Endothelial cell (in vitro differentiated cells): ENCODE results near the gene MYRFL. TPM values are rescaled to one million over a fixed set of nuclear protein-coding genes. Genes with fewer than 3 reads are reported as not detected.

Experiments used
- DNase-seq: peaks from one replicate; pipeline ENCODE4 v3.0.0; 2021; ENCODE audit warnings: low spot score
- H3K27ac Mint-ChIP-seq: one replicate; pipeline ENCODE4 v1.8.0; 2021; ENCODE audit warnings: mixed read lengths, inconsistent platforms; ENCODE audit not compliant: unreplicated experiment
- H3K27me3 Mint-ChIP-seq: one replicate; pipeline ENCODE4 v1.8.0; 2021; ENCODE audit warnings: mild to moderate bottlenecking, moderate library complexity, mixed read lengths, inconsistent platforms; ENCODE audit not compliant: unreplicated experiment
- H3K36me3 Mint-ChIP-seq: one replicate; pipeline ENCODE4 v1.8.0; 2021; ENCODE audit warnings: mild to moderate bottlenecking, low read depth, mixed read lengths, inconsistent platforms; ENCODE audit not compliant: unreplicated experiment
- H3K4me1 Mint-ChIP-seq: one replicate; pipeline ENCODE4 v1.8.0; 2021; ENCODE audit warnings: mild to moderate bottlenecking, mixed read lengths, inconsistent platforms; ENCODE audit not compliant: unreplicated experiment
- H3K4me3 Mint-ChIP-seq: one replicate; pipeline ENCODE4 v1.8.0; 2021; ENCODE audit warnings: mild to moderate bottlenecking, mixed read lengths, inconsistent platforms; ENCODE audit not compliant: unreplicated experiment
- H3K9me3 Mint-ChIP-seq: one replicate; pipeline ENCODE4 v1.8.0; 2021; ENCODE audit warnings: mixed read lengths, inconsistent platforms; ENCODE audit not compliant: unreplicated experiment
- total RNA-seq: library from RNA; stranded (reverse); fragmentation: NEBNext Ultra II Directional; extraction: Animal tissue kit (Norgen Biotek cat#: 25700); gene quantifications from one replicate; pipeline ENCODE4 v1.2.1, GENCODE V29; 2021; ENCODE audit not compliant: unreplicated experiment
- TF ChIP-seq, protein P1 (sequence below): fragments of 200-600 bp; sonication (generic); IDR thresholded peaks from one replicate; pipeline ENCODE4 v1.5.0; 2021; ENCODE audit warnings: antibody characterized with exemption; ENCODE audit not compliant: unreplicated experiment

MYRFL gene
- total RNA-seq, 1 donor from 2014 or later = 0.69 TPM

DNA sequence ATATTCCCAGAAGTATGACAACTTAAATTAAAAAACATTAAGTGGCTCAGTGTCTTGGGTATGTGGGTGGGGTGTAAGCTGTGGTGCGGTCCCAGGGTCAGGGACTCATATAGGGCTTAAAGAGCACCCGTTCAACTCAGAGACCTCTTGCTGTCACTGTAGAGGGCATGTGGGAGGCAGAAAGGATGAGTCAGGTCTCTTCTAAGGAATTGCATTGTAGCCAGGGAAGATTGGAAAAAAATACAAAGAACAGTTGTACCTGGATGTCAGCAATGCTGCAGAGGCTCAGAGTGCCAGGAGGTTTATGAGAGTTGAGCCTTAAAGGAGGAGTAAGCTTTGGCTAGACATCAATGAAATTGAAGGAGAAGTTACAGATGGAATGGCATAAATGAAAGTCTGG is 104.1 kb downstream of the MYRFL start:
- no peak for DNase-seq
- Mint-ChIP-seq H3K27me3 (peaks cover 2% of the 10 kb centered on the region), H3K4me1 (peaks cover 58% of the 10 kb centered on the region), H3K9me3 (no peaks in the 10 kb centered on the region), H3K36me3 (no peaks in the 10 kb centered on the region), H3K27ac (no peak overlapping the region), H3K4me3 (no peak overlapping the region)
- TF ChIP-seq, protein P1, sequence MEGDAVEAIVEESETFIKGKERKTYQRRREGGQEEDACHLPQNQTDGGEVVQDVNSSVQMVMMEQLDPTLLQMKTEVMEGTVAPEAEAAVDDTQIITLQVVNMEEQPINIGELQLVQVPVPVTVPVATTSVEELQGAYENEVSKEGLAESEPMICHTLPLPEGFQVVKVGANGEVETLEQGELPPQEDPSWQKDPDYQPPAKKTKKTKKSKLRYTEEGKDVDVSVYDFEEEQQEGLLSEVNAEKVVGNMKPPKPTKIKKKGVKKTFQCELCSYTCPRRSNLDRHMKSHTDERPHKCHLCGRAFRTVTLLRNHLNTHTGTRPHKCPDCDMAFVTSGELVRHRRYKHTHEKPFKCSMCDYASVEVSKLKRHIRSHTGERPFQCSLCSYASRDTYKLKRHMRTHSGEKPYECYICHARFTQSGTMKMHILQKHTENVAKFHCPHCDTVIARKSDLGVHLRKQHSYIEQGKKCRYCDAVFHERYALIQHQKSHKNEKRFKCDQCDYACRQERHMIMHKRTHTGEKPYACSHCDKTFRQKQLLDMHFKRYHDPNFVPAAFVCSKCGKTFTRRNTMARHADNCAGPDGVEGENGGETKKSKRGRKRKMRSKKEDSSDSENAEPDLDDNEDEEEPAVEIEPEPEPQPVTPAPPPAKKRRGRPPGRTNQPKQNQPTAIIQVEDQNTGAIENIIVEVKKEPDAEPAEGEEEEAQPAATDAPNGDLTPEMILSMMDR = no peak

DNA sequence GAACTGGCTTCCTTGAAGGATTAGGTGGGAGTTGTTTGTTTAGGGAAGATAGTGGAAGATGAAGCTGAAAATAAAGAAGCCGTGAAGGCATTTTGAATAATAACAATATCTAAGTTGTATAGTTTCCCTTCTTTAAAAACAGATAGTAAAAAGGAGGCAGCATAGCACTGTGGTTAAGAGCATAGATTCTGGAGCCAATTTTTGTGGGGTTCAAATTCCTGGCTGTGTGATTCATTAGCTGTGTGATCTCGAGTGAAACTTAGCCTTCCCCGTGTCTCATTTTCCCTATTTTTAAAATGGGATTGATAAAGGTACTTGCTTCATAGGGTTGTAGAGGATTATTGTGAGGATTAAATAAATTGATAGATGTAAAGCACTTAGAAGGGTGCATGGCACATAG is 104.5 kb downstream of the MYRFL start:
- Mint-ChIP-seq H3K4me1 (peaks cover 61% of the 10 kb centered on the region), H3K9me3 (no peaks in the 10 kb centered on the region), H3K27ac (no peak overlapping the region), H3K36me3 (no peaks in the 10 kb centered on the region), H3K27me3 (peaks cover 2% of the 10 kb centered on the region), H3K4me3 (no peak overlapping the region)
- DNase-seq = no peak
- TF ChIP-seq, protein P1 = no peak

DNA sequence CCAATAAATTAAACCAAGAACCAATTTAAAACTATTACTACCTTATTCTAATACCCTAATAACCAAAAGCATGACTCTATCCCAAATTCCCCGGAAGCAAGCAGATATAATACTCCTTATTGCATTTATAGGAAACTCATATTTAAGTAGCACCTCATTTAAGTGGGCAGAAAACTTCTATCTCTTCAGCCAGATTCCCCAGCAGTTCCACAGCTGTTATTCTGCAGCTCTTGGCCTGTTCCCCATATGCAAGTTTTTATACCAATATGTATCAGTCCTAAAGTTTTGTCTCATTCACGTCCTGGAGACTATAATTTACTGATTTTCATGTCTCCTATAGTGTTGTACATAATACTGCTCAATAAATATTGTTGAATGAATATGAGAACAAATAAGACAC is 106.5 kb downstream of the MYRFL start:
- H3K9me3 Mint-ChIP-seq = no peaks in the 10 kb centered on the region
- H3K27ac Mint-ChIP-seq = peak overlapping the region; percentile 92
- H3K36me3 Mint-ChIP-seq = no peaks in the 10 kb centered on the region
- no peak for DNase-seq
- peaks cover 68% of the 10 kb centered on the region for H3K4me1 Mint-ChIP-seq
- H3K4me3 Mint-ChIP-seq = no peak overlapping the region
- H3K27me3 Mint-ChIP-seq = peaks cover 2% of the 10 kb centered on the region
- TF ChIP-seq, protein P1 = no peak

DNA sequence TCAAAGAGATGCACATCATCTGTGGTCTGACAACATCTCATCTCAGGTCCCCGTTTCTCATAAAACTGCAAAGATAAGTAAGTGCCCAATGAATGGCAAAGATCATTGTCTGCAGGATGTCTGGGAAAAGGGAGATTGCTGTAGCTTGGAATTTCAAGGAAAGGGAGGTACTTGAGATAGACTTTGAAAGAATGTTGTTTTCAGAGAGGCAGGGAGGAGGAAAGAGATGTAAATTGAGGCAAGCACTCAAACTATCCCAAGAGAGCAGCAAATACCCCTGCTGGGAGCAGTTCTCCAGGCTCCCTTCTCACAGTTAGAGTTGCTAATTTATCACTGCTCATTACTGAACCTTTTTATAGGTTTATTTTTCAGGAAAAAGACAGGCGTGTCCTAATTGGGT is 107.1 kb downstream of the MYRFL start:
- Mint-ChIP-seq H3K4me1 (peaks cover 73% of the 10 kb centered on the region), H3K27me3 (peaks cover 2% of the 10 kb centered on the region), H3K4me3 (no peak overlapping the region), H3K9me3 (no peaks in the 10 kb centered on the region), H3K27ac (peak overlapping the region; percentile 89), H3K36me3 (no peaks in the 10 kb centered on the region)
- TF ChIP-seq, protein P1 = no peak
- DNase-seq = peak; percentile 10

DNA sequence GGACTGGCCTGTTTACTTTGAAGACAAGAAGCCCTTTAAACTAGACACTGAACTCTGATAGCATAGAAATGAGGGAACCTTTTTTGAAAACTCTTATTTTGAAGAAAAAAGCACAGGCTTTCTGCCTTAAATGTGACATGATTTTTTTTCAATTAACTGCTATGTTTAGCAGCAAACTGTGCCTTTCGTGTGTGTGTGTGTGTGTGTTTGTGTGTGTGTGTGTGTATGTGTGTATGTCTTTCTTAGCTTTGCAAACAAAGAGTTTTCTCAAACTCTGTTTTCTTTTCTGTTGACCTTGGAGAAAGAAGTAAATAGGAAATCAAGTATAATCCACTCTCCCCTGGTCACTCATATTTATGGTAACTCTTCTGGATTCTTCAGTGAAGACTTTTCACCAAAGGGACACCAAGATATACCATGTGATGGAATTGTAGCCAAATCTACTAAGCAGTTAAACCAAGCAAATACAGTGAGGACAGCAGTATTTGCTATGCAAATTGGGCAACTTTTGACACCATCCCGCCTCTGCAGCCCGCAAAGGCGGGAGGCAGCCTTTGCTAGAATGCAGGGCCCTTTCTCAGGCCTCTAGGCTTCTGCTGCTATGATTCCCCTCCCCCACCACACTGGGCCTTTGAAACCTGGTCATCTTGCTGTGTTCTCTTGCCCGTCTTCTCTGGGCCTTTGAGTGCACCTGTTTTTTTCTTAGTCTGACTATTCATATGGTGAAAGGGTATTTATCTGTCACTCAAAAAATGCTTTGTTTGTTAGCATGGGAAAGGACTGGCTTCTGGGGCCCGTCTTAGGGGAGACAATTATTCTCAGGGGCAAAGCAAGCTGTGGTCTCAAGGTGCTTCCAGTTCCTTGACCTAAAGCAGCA is 107.9 kb downstream of the MYRFL start:
- DNase-seq = peak; percentile 11
- Mint-ChIP-seq H3K4me1 (peaks cover 66% of the 10 kb centered on the region), H3K27me3 (peaks cover 2% of the 10 kb centered on the region), H3K27ac (peak overlapping the region; percentile 89), H3K4me3 (no peak overlapping the region), H3K9me3 (peaks cover 4% of the 10 kb centered on the region), H3K36me3 (peaks cover 6% of the 10 kb centered on the region)
- TF ChIP-seq, protein P1 = no peak
